K562 (cell line): Measurements from ENCODE around the gene HMCN2. TPM values are rescaled to one million over a fixed set of nuclear protein-coding genes. Genes with fewer than 3 reads are reported as not detected.

Experiments used
- ATAC-seq: fragments of 200-7000 bp; cut with Tn5 transposase; 3 replicates; pipeline ENCODE4 v1.9.1; 2020; ENCODE audit warnings: moderate library complexity
- BruUV-seq: library from RNA; stranded (reverse); fragments of 400-500 nt; replicated peaks from 2 replicates; lab custom pipeline; 2021; lab: Mats Ljungman, UMichigan
- CTCF ChIA-PET: fragments of 300-600 bp; formaldehyde crosslinking; extraction: SDS; loops from one replicate; lab custom pipeline; 2021; ENCODE audit warnings: low intra/inter-chr PET ratio; lab: Yijun Ruan, JAX
- POLR2A ChIA-PET: fragments of 300-600, 350-650 bp; sonication (Branson Sonifier 250); formaldehyde crosslinking; extraction: SDS; loops from one replicate; lab custom pipeline; 2021; ENCODE audit warnings: antibody characterized with exemption, inconsistent platforms; lab: Yijun Ruan, JAX
- DNase-seq, 4 experiments: peaks; one replicate each; pipeline versions ENCODE4 v3.0.0 to v3.0.0-alpha.2; 2011 to 2018; ENCODE audit warnings: low spot score in 3 of 4, mixed read lengths in 3 of 4; ENCODE audit errors: extremely low read depth in 1 of 4
- FAIRE-seq: peaks from 2 replicates; lab custom pipeline; 2011; peaks lifted over from hg19 to GRCh38; lab: Jason Lieb, UNC
- H2AFZ ChIP-seq: 2 replicates; pipeline ENCODE4 v1.6.0; 2011; ENCODE audit warnings: low read depth, low read length, control low read depth, inconsistent platforms
- H3K27ac ChIP-seq: fragments of 200-600 bp; 3 replicates; pipeline ENCODE4 v1.8.0; 2011; ENCODE audit warnings: low read depth, mild to moderate bottlenecking, control low read depth, inconsistent platforms, low read length, moderate library complexity, mixed read lengths; ENCODE audit errors: extremely low read depth
- H3K27me3 ChIP-seq, 2 experiments: fragments of 300-600 bp in 1 of 2; 2 replicates in 1 of 2; 3 replicates in 1 of 2; pipeline versions ENCODE4 v1.6.0 to v1.8.0; 2011; ENCODE audit warnings: inconsistent platforms in 2 of 2, low read length in 2 of 2, mild to moderate bottlenecking in 1 of 2, mixed read lengths in 1 of 2, moderate library complexity in 1 of 2; ENCODE audit not compliant: control insufficient read depth in 2 of 2, insufficient read depth in 2 of 2
- H3K36me3 ChIP-seq: fragments of 300-600 bp; 3 replicates; pipeline ENCODE4 v1.8.0; 2011; ENCODE audit warnings: mild to moderate bottlenecking, low read length, inconsistent platforms; ENCODE audit not compliant: control insufficient read depth, insufficient read depth
- H3K4me1 ChIP-seq, 2 experiments: fragments of 200-600 bp in 1 of 2; replicated peaks in 1 of 2; 2 replicates in 1 of 2; 3 replicates in 1 of 2; pipeline versions ENCODE4 v1.5.1 to v1.8.0; 2011; ENCODE audit warnings: inconsistent platforms in 2 of 2, low read length in 2 of 2, mild to moderate bottlenecking in 1 of 2, mixed read lengths in 1 of 2, moderate library complexity in 1 of 2; ENCODE audit not compliant: control insufficient read depth in 2 of 2, insufficient read depth in 2 of 2
- H3K4me2 ChIP-seq: 2 replicates; pipeline ENCODE4 v1.6.1; 2011; ENCODE audit warnings: low read length, control low read depth, inconsistent platforms, mixed read lengths; ENCODE audit not compliant: insufficient read depth
- H3K4me3 ChIP-seq: fragments of 200-600 bp; sonication (generic), shearing (Covaris generic); 2 replicates; pipeline ENCODE4 v1.5.1; 2016; ENCODE audit warnings: control low read depth, inconsistent platforms
- H3K79me2 ChIP-seq: fragments of 200-600 bp; 3 replicates; pipeline ENCODE4 v1.8.0; 2011; ENCODE audit warnings: low read length, inconsistent platforms; ENCODE audit not compliant: control insufficient read depth, insufficient read depth
- H3K9ac ChIP-seq, 2 experiments: 2 replicates each; pipeline versions ENCODE4 v1.6.0 to v1.6.1; 2011; ENCODE audit warnings: low read depth in 2 of 2, low read length in 2 of 2, control low read depth in 1 of 2, inconsistent platforms in 1 of 2, mild to moderate bottlenecking in 1 of 2, mixed read lengths in 1 of 2; ENCODE audit not compliant: insufficient read depth in 1 of 2
- H3K9me1 ChIP-seq: one replicate; pipeline ENCODE4 v1.6.0; 2011; ENCODE audit warnings: inconsistent platforms, mild to moderate bottlenecking, low read length, moderate library complexity; ENCODE audit not compliant: control insufficient read depth, insufficient read depth
- H3K9me3 ChIP-seq: replicated peaks from 2 replicates; pipeline ENCODE4 v1.5.1; 2011; ENCODE audit warnings: low read depth, low read length, inconsistent platforms; ENCODE audit not compliant: control insufficient read depth, insufficient read depth
- H4K20me1 ChIP-seq: replicated peaks from 2 replicates; pipeline ENCODE4 v1.6.1; 2011; ENCODE audit warnings: low read length, inconsistent platforms, mixed read lengths; ENCODE audit not compliant: control insufficient read depth, insufficient read depth
- MEIS2 ChIP-seq: fragments of 450-650 bp; IDR thresholded peaks from 2 replicates; pipeline ENCODE4 v1.6.1; 2014; ENCODE audit warnings: mild to moderate bottlenecking; ENCODE audit not compliant: partially characterized antibody
- PBX2 ChIP-seq, 2 experiments: IDR thresholded peaks in 1 of 2; conservative IDR thresholded peaks in 1 of 2; 2 replicates each; pipeline ENCODE4 v1.6.1; 2016; ENCODE audit warnings: low read depth in 2 of 2, mild to moderate bottlenecking in 1 of 2, missing compliant biosample characterization in 1 of 2, missing genetic modification characterization in 1 of 2, moderate library complexity in 1 of 2
- WGBS: fragments of 100-300 bp; shearing (Covaris generic); methylation state at CpG from one replicate; pipeline ENCODE4 v1.1.6; 2016; ENCODE audit warnings: low coverage, mixed read lengths; ENCODE audit not compliant: insufficient coverage; ENCODE audit errors: missing lambda C conversion rate; 5-methylcytosine and 5-hydroxymethylcytosine counted together
- in situ Hi-C: fragments of 300-500 bp; cut with MboI; formaldehyde crosslinking; loops from 4 replicates; pipeline ENCODE4 v1.15.0; 2018; ENCODE audit warnings: inconsistent platforms, mixed read lengths
- intact Hi-C: fragments of 100-400 bp; cut with micrococcal nuclease; formaldehyde crosslinking; loops from 2 replicates; pipeline ENCODE4 v1.14.2; 2022
- polyA plus RNA-seq, 8 experiments: library from polyadenylated mRNA; depleted of rRNA in 4 of 8; stranded (reverse) in 5 of 8; unstranded in 3 of 8; fragments of >200 nt; fragmentation: Nextera tagmentation in 2 of 8; fragmentation: Illumina TruSeq in 1 of 8; extraction: Ambion mirVana in 2 of 8; extraction: Trizol in 1 of 8; gene quantifications; 2 replicates each; pipeline versions ENCODE4 v1.2.1 to v1.2.3, GENCODE V29; 2011 to 2014; ENCODE audit warnings: inconsistent platforms in 1 of 8, missing spikeins in 1 of 8
- total RNA-seq, 7 experiments: library from RNA; depleted of rRNA in 6 of 7; stranded (reverse); fragments of >200 nt in 6 of 7; fragmentation: Illumina TruSeq in 2 of 7; extraction: Trizol in 2 of 7; gene quantifications; 2 replicates each; pipeline versions ENCODE4 v1.2.1 to v1.2.3, GENCODE V29; 2011 to 2021; ENCODE audit warnings: low replicate concordance in 1 of 7
- TF ChIP-seq, protein P1 (sequence below): fragments of 450-650 bp; IDR thresholded peaks from 2 replicates; pipeline ENCODE4 v1.6.1; 2017; ENCODE audit warnings: antibody characterized with exemption, mild to moderate bottlenecking
- TF ChIP-seq, protein P2 (sequence below): fragments of 450-650 bp; IDR thresholded peaks from 2 replicates; pipeline ENCODE4 v1.6.1; 2016

Gene HMCN2
- total and polyA plus RNA-seq, 9 of the 15 experiments (the other 6 are each of a cell fraction or from before 2014, with no cell fraction given): 0.01 TPM; not detected in 8

DNA sequence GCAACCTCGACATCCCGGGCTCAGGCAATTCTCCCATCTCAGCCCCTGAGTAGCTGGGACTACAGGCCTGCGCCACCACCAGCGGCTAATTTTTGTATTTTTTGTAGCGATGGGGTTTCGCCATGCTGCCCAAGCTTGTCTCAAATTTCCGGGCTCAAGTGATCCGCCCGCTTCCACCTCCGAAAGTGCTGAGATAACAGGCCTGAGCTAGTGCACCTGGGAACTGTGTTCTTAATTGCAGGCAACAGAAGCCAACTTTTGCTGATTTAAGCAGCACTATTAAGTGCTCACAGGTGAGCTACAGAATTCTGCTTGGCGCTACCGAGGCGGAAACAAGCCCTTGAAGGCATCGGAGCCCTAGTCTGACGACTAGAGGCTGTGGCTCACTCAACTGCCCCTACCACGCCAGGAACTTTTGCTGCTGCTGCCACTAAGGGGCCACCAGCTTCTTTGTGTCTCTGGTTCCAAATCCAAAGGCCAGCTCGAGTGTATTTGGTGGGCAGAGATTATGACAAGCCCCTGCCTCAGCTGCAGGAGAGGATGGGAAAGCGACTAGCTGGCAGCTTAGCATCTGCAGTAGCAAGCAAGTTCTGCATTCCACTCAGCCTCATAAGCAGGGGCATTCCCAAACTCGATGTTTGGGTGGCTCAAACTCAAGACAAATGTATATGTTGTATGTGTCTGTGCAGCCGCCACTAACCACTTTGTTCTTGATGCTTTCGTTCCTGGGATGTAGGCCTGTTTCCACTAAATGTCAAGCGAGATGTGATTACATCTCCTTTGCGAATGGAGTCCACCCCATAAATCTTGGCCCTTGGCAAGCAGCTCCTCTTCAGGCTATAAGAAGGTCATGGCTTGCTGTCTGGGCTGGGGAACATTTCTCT, 10.6 kb upstream of the HMCN2 start:
- ATAC-seq (no peak), DNase-seq (no peak), FAIRE-seq (no peak)
- WGBS: 15% methylated on average over 23 of the region's 23 CpGs
- no peaks in the 10 kb centered on the region for H3K9me1 ChIP-seq
- ChIA-PET CTCF (no interaction called here), POLR2A (interaction anchor here (0.7 kb wide), 1 partner anchor 99 kb away, joined by 4 read pairs; no protein-coding TSS in a partner anchor)
- in situ Hi-C loops (no loop called here), intact Hi-C loops (no loop called here)
- H3K9ac ChIP-seq: no peak overlapping the region
- peak overlapping the region; percentile 44; the same call in 1 of the 2 replicates for H2AFZ ChIP-seq
- H3K4me2 ChIP-seq: peak overlapping the region; percentile 11
- H3K9me3 ChIP-seq: no peaks in the 10 kb centered on the region
- BruUV-seq: no TSS peak
- no peaks in the 10 kb centered on the region for H3K36me3 ChIP-seq
- H3K4me1 ChIP-seq: peaks cover 0 to 4% of the 10 kb centered on the region in 2 experiments; a peak in 1 of 5 replicates
- H3K79me2 ChIP-seq: no peaks in the 10 kb centered on the region
- no peaks in the 10 kb centered on the region for H4K20me1 ChIP-seq
- H3K27me3 ChIP-seq: peaks cover 4 to 12% of the 10 kb centered on the region in 2 experiments; a peak in 3 of 5 replicates
- H3K4me3 ChIP-seq: no peak overlapping the region
- TF ChIP-seq MEIS2: peak; percentile 78
- TF ChIP-seq PBX2 (CRISPR knock-in tag; IDR thresholded peaks at IDR 0.05; ENCODE audit: low read depth): no peak
- TF ChIP-seq PBX2 (tag; conservative IDR thresholded peaks at IDR 0.05; ENCODE audit: low read depth): peak; percentile 84
- TF ChIP-seq, protein P1, sequence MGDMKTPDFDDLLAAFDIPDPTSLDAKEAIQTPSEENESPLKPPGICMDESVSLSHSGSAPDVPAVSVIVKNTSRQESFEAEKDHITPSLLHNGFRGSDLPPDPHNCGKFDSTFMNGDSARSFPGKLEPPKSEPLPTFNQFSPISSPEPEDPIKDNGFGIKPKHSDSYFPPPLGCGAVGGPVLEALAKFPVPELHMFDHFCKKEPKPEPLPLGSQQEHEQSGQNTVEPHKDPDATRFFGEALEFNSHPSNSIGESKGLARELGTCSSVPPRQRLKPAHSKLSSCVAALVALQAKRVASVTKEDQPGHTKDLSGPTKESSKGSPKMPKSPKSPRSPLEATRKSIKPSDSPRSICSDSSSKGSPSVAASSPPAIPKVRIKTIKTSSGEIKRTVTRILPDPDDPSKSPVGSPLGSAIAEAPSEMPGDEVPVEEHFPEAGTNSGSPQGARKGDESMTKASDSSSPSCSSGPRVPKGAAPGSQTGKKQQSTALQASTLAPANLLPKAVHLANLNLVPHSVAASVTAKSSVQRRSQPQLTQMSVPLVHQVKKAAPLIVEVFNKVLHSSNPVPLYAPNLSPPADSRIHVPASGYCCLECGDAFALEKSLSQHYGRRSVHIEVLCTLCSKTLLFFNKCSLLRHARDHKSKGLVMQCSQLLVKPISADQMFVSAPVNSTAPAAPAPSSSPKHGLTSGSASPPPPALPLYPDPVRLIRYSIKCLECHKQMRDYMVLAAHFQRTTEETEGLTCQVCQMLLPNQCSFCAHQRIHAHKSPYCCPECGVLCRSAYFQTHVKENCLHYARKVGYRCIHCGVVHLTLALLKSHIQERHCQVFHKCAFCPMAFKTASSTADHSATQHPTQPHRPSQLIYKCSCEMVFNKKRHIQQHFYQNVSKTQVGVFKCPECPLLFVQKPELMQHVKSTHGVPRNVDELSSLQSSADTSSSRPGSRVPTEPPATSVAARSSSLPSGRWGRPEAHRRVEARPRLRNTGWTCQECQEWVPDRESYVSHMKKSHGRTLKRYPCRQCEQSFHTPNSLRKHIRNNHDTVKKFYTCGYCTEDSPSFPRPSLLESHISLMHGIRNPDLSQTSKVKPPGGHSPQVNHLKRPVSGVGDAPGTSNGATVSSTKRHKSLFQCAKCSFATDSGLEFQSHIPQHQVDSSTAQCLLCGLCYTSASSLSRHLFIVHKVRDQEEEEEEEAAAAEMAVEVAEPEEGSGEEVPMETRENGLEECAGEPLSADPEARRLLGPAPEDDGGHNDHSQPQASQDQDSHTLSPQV: no peak
- TF ChIP-seq, protein P2, sequence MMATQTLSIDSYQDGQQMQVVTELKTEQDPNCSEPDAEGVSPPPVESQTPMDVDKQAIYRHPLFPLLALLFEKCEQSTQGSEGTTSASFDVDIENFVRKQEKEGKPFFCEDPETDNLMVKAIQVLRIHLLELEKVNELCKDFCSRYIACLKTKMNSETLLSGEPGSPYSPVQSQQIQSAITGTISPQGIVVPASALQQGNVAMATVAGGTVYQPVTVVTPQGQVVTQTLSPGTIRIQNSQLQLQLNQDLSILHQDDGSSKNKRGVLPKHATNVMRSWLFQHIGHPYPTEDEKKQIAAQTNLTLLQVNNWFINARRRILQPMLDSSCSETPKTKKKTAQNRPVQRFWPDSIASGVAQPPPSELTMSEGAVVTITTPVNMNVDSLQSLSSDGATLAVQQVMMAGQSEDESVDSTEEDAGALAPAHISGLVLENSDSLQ: peak; percentile 58; the same call in 1 of the 2 replicates
- no peak overlapping the region for H3K27ac ChIP-seq
